Fibroblast of lung (primary cell): ENCODE measurements around the gene LCN9.

Experiments used
- EZH2 ChIP-seq: IDR thresholded peaks from 2 replicates; pipeline ENCODE4 v1.5.1; 2012; ENCODE audit warnings: low read length, control low read depth, mild to moderate bottlenecking; ENCODE audit errors: missing control alignments
- TF ChIP-seq, protein P1 (sequence below), 2 donors: IDR thresholded peaks in 1 of 2; conservative IDR thresholded peaks in 1 of 2; 1 replicate in 1 of 2; 2 replicates in 1 of 2; pipeline ENCODE4 v1.5.1; 2011 to 2012; ENCODE audit warnings: low read length in 2 of 2, control low read depth in 1 of 2, inconsistent platforms in 1 of 2, low read depth in 1 of 2, mild to moderate bottlenecking in 1 of 2

DNA sequence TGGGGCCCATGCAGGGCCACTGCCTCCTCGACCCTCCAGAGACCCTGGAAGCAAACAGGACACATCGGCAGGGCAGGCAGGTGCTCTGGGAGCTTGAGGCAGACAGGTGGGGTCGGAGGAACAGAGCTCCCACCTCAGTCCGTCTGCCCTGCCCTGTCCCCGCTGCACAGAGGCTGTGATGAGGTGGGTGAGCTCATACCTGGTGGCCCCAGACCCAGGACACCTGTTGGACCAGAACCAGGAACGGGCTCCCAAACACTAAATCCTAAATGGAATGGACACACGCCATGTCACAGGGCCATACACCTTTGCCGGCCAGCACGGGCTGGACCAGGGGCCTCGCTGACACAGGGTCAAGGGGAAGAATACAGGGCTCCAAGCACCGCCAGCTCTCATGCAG is 30.7 kb downstream of the LCN9 start:
- TF ChIP-seq, protein P1, sequence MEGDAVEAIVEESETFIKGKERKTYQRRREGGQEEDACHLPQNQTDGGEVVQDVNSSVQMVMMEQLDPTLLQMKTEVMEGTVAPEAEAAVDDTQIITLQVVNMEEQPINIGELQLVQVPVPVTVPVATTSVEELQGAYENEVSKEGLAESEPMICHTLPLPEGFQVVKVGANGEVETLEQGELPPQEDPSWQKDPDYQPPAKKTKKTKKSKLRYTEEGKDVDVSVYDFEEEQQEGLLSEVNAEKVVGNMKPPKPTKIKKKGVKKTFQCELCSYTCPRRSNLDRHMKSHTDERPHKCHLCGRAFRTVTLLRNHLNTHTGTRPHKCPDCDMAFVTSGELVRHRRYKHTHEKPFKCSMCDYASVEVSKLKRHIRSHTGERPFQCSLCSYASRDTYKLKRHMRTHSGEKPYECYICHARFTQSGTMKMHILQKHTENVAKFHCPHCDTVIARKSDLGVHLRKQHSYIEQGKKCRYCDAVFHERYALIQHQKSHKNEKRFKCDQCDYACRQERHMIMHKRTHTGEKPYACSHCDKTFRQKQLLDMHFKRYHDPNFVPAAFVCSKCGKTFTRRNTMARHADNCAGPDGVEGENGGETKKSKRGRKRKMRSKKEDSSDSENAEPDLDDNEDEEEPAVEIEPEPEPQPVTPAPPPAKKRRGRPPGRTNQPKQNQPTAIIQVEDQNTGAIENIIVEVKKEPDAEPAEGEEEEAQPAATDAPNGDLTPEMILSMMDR (conservative IDR thresholded peaks at IDR 0.05 in 1 of 2, IDR thresholded peaks at IDR 0.05 in 1 of 2; ENCODE audit: low read depth in 1 of 2, low read length in 2 of 2), result no peak
- TF ChIP-seq EZH2, result no peak
